ENCODE results near the gene IFT122. TPM values are rescaled to one million over a fixed set of nuclear protein-coding genes. Genes with fewer than 3 reads are reported as not detected.
"Not testable (repeated sequence)": the region's sequence is repeated elsewhere in the genome, so short reads cannot be mapped to it uniquely, and the experiment has no call there.

Gene IFT122
- total and polyA plus RNA-seq, 8 donors = 9.9 to 163 (median 19.6) TPM

DNA sequence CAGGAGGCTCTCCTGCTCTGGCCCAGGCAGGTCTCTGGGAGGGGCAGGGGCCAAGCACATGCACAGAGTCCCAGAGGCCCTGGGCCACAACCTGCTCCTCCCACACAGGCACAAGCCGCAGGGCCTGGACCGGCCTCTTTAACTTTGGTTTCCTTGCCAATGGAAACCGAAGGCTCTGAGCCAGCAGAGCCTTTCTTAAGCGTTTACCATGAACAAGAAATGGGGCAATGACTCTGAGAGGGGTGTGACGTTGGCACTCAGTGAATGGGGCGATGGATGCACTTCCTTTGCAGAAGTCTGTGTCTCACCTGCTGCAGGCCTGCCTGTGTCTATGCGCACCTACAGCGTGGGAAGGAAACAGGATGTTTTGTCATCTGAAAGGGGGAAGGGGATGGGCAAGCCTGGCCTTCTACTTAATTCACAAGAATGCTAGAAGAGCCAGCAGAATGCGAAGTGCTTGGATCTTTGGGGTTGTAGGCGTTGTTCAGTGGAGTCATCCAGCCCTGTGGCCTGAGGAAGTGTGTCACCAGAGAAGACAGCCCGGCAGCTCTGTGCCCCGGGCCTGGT is 41.8 kb downstream of the IFT122 start:
- WGBS, 5 donors = 59 to 74% (median 63%) methylated on average over 12 of the region's 12 CpGs
- peak overlapping the region in 1 of 5 donors; percentile 25 for H3K27ac ChIP-seq

GRCh38 chr3:129482721-129483120 is 42.7 kb downstream of the IFT122 start:
- WGBS, 5 donors = 70 to 94% (median 82%) methylated on average over 1 of the region's 1 CpG
- intact Hi-C loops (cut with DNase I; ENCODE audit: low total_unique reads) = loop anchor here (5.0 to 10.0 kb wide), 2 partner anchors 345 to 442 kb away; no protein-coding TSS in a partner anchor
- Histone ChIP-seq H3K4me1 (peaks cover 0 to 24% (median 4%) of the 10 kb centered on the region in 4 donors), H3K27me3 (no peaks in the 10 kb centered on the region), H3K27ac (no peak overlapping the region), H3K36me3 (peaks cover 10 to 99% (median 84%) of the 10 kb centered on the region in 4 donors), H3K9me3 (no peaks in the 10 kb centered on the region), H3K4me3 (no peak overlapping the region)
- no peak for TF ChIP-seq POLR2AphosphoS5 (IDR thresholded peaks at IDR 0.05)
- no peak for TF ChIP-seq POLR2A (IDR thresholded peaks at IDR 0.05)
- TF ChIP-seq EP300 (IDR thresholded peaks at IDR 0.05) = no peak
- DNase-seq = no peak

More for the DNA sequence above, 41.8 kb downstream of the IFT122 start:
- intact Hi-C loops (cut with DNase I; ENCODE audit: low total_unique reads) = loop anchor here (5.0 to 10.0 kb wide), 2 partner anchors 345 to 443 kb away; no protein-coding TSS in a partner anchor
- Histone ChIP-seq H3K4me3 (no peak overlapping the region), H3K4me1 (peaks cover 0 to 24% (median 4%) of the 10 kb centered on the region in 4 donors), H3K36me3 (peaks cover 10 to 99% (median 89%) of the 10 kb centered on the region in 4 donors), H3K9me3 (no peaks in the 10 kb centered on the region), H3K27me3 (no peaks in the 10 kb centered on the region)
- TF ChIP-seq, protein P1, sequence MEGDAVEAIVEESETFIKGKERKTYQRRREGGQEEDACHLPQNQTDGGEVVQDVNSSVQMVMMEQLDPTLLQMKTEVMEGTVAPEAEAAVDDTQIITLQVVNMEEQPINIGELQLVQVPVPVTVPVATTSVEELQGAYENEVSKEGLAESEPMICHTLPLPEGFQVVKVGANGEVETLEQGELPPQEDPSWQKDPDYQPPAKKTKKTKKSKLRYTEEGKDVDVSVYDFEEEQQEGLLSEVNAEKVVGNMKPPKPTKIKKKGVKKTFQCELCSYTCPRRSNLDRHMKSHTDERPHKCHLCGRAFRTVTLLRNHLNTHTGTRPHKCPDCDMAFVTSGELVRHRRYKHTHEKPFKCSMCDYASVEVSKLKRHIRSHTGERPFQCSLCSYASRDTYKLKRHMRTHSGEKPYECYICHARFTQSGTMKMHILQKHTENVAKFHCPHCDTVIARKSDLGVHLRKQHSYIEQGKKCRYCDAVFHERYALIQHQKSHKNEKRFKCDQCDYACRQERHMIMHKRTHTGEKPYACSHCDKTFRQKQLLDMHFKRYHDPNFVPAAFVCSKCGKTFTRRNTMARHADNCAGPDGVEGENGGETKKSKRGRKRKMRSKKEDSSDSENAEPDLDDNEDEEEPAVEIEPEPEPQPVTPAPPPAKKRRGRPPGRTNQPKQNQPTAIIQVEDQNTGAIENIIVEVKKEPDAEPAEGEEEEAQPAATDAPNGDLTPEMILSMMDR (IDR thresholded peaks at IDR 0.05) = no peak
- TF ChIP-seq POLR2AphosphoS5 (IDR thresholded peaks at IDR 0.05) (no peak), EP300 (IDR thresholded peaks at IDR 0.05) (no peak), POLR2A (IDR thresholded peaks at IDR 0.05) (no peak)
- DNase-seq = peak; percentile 29 to 52

DNA sequence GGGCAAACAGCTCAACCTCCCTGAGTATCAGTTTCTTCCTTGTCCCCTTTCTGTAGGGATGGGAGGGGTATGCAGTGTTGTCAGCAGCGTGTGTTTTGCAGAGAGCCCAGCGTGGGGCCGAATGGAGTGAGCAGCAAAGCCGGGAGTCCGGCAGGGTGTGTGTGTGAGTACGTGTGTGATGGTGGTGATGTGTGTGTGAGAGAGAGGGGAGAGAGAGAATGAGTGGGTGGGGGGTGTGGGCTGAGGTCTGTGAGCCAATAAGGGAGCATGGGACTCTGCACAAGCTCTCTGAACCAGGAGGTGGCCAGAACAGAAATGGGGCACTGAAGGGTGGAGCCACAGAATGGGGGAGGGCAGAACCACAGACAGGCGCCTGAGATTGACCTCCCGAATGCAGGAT is 43.8 kb downstream of the IFT122 start:
- no peaks in the 10 kb centered on the region for H3K9me3 ChIP-seq
- H3K27me3 ChIP-seq = no peaks in the 10 kb centered on the region
- TF ChIP-seq, protein P1 (IDR thresholded peaks at IDR 0.05) = no peak
- TF ChIP-seq POLR2A (IDR thresholded peaks at IDR 0.05) (no peak), POLR2AphosphoS5 (IDR thresholded peaks at IDR 0.05) (no peak), EP300 (IDR thresholded peaks at IDR 0.05) (no peak)
- intact Hi-C loops (cut with DNase I; ENCODE audit: low total_unique reads) = loop anchor here (5.0 to 10.0 kb wide), 2 partner anchors 343 to 441 kb away; no protein-coding TSS in a partner anchor
- 88 to 91% (median 89%) methylated on average over 8 of the region's 8 CpGs for WGBS, 5 donors
- peaks cover 0 to 97% (median 81%) of the 10 kb centered on the region in 4 donors for H3K36me3 ChIP-seq
- peaks cover 0 to 24% (median 4%) of the 10 kb centered on the region in 4 donors for H3K4me1 ChIP-seq
- DNase-seq = no peak
- no peak overlapping the region for H3K27ac ChIP-seq
- H3K4me3 ChIP-seq = no peak overlapping the region

- H3K4me3 ChIP-seq, H3K27me3 ChIP-seq, H3K9me3 ChIP-seq, DNase-seq: not testable (repeated sequence)
- peaks cover 0 to 28% (median 5%) of the 10 kb centered on the region in 4 donors for H3K4me1 ChIP-seq
- peak overlapping the region in 4 of 5 donors; percentile 34 to 73 (median 55) for H3K27ac ChIP-seq
- intact Hi-C loops (cut with DNase I; ENCODE audit: low total_unique reads) = loop anchor here (10.0 kb wide), 1 partner anchor 440 kb away; no protein-coding TSS in a partner anchor
- 93 to 96% (median 95%) methylated on average over 6 of the region's 6 CpGs for WGBS, 5 donors
- H3K36me3 ChIP-seq = peaks cover 0 to 91% (median 70%) of the 10 kb centered on the region in 4 donors
Observed at GRCh38 chr3:129485146-129485545, 45.1 kb downstream of the IFT122 start.

- DNase-seq = peak; percentile 45 to 52
- peaks cover 0 to 83% (median 64%) of the 10 kb centered on the region in 4 donors for H3K36me3 ChIP-seq
- TF ChIP-seq POLR2AphosphoS5 (IDR thresholded peaks at IDR 0.05) = peak in 2 of 3 donors; percentile 18 to 33
- no peak for TF ChIP-seq POLR2A (IDR thresholded peaks at IDR 0.05)
- H3K9me3 ChIP-seq = no peaks in the 10 kb centered on the region
- H3K27me3 ChIP-seq = no peaks in the 10 kb centered on the region
- intact Hi-C loops (cut with DNase I; ENCODE audit: low total_unique reads) = loop anchor here (10.0 kb wide), 1 partner anchor 439 kb away; no protein-coding TSS in a partner anchor
- 57 to 70% (median 61%) methylated on average over 11 of the region's 11 CpGs for WGBS, 5 donors
- H3K27ac ChIP-seq = peak overlapping the region in 4 of 5 donors; percentile 58 to 73 (median 65)
- H3K4me3 ChIP-seq = no peak overlapping the region
- peaks cover 5 to 35% (median 9%) of the 10 kb centered on the region in 4 donors for H3K4me1 ChIP-seq
Observed at GRCh38 chr3:129485721-129486663, 46.0 kb downstream of the IFT122 start.
